Suprapubic skin (tissue), 4 donors: ENCODE data around the gene EMID1. TPM values are rescaled to one million over a fixed set of nuclear protein-coding genes. Genes with fewer than 3 reads are reported as not detected.
"Not testable (repeated sequence)": the region's sequence is repeated elsewhere in the genome, so short reads cannot be mapped to it uniquely, and the experiment has no call there.

Source experiments
- DNase-seq, 2 donors: peaks; one replicate each; pipeline ENCODE4 v3.0.0-alpha.2; 2019; ENCODE audit warnings: low spot score in 2 of 2
- H3K27ac ChIP-seq: fragments of 200-600 bp; sonication (generic); one replicate; pipeline ENCODE4 v1.5.1; 2019
- H3K27me3 ChIP-seq: fragments of 200-600 bp; sonication (generic); one replicate; pipeline ENCODE4 v1.5.1; 2019
- H3K36me3 ChIP-seq: fragments of 200-600 bp; sonication (generic); one replicate; pipeline ENCODE4 v1.5.1; 2019
- H3K4me1 ChIP-seq: fragments of 200-600 bp; sonication (generic); one replicate; pipeline ENCODE4 v1.5.1; 2019
- H3K4me3 ChIP-seq: fragments of 200-600 bp; sonication (generic); one replicate; pipeline ENCODE4 v1.5.1; 2019; ENCODE audit warnings: mild to moderate bottlenecking
- H3K9me3 ChIP-seq: fragments of 200-600 bp; sonication (generic); one replicate; pipeline ENCODE4 v1.5.1; 2019
- EP300 ChIP-seq: sonication (generic); formaldehyde crosslinking; IDR thresholded peaks from one replicate; pipeline ENCODE4 v1.6.1; 2017; ENCODE audit warnings: antibody characterized with exemption
- POLR2A ChIP-seq, 2 donors: fragments of 450-650 bp; IDR thresholded peaks; one replicate each; pipeline ENCODE4 v1.6.1; 2017; ENCODE audit warnings: antibody characterized with exemption in 2 of 2, mild to moderate bottlenecking in 2 of 2, moderate library complexity in 2 of 2
- POLR2AphosphoS5 ChIP-seq, 3 donors: sonication (generic); formaldehyde crosslinking; IDR thresholded peaks; one replicate each; pipeline ENCODE4 v1.6.1; 2017; ENCODE audit warnings: antibody characterized with exemption in 3 of 3
- WGBS: methylation state at CpG from one replicate; pipeline ENCODE4 v1.1.5; 2018; 5-methylcytosine and 5-hydroxymethylcytosine counted together
- total RNA-seq, 4 donors: library from RNA; depleted of rRNA; stranded (reverse); fragments of >200 nt; gene quantifications; one replicate each; pipeline ENCODE4 v1.1.0, GENCODE V29; 2016
- TF ChIP-seq, protein P1 (sequence below), 2 donors: fragments of 200-600 bp in 1 of 2; fragments of 450-650 bp in 1 of 2; sonication (generic) in 1 of 2; IDR thresholded peaks; one replicate each; pipeline ENCODE4 v1.5.1; 2016 to 2019; ENCODE audit warnings: antibody characterized with exemption in 2 of 2, mild to moderate bottlenecking in 1 of 2, moderate library complexity in 1 of 2

Gene EMID1
- total RNA-seq, 4 donors from 2014 or later, result 1.6 to 7.4 (median 2.9) TPM

DNA sequence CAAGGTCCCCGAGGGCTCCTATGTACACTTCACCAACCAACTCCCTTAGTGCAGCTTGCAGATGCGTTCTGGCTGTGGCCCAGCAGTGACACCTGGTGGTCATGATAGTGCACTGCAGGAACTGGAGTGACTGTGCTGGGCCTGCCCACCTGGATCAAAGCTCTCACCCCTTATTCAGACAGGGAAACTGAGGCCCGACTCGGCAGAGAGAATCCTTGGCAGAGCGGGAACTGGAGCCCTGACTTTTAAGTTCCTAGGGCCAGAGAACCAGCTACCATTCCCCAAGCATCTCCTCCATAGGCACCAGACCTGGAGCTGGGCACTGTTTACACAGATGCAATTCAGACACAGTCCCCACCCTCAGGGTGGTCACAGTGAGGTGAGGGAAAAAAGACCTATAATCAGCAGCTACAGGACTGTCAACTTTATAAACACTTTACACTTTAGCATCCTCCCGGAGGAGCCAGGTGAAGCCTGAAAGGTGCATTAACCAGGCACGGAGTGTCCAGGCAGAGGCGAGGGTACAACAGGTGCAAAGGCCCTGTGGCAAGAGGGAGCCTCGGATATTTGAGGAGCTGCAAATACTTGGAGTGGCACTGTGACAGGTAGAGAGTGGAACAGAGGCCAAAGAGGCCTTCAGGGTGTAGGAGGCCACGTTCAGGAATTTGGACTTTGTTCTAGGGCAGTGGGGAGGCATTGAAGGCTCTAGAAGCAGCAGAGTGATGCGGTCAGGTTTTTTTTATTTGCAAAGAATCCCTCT lies 40.1 kb downstream of the EMID1 start:
- no peaks in the 10 kb centered on the region for H3K9me3 ChIP-seq
- 59% methylated on average over 8 of the region's 11 CpGs for WGBS
- H3K27ac ChIP-seq, result no peak overlapping the region
- H3K4me1 ChIP-seq, result no peaks in the 10 kb centered on the region
- H3K27me3 ChIP-seq, result no peaks in the 10 kb centered on the region
- H3K4me3 ChIP-seq, result no peak overlapping the region
- no peak for DNase-seq
- TF ChIP-seq EP300 (no peak), POLR2A (IDR thresholded peaks at IDR 0.05) (no peak), POLR2AphosphoS5 (IDR thresholded peaks at IDR 0.05) (no peak)
- TF ChIP-seq, protein P1, sequence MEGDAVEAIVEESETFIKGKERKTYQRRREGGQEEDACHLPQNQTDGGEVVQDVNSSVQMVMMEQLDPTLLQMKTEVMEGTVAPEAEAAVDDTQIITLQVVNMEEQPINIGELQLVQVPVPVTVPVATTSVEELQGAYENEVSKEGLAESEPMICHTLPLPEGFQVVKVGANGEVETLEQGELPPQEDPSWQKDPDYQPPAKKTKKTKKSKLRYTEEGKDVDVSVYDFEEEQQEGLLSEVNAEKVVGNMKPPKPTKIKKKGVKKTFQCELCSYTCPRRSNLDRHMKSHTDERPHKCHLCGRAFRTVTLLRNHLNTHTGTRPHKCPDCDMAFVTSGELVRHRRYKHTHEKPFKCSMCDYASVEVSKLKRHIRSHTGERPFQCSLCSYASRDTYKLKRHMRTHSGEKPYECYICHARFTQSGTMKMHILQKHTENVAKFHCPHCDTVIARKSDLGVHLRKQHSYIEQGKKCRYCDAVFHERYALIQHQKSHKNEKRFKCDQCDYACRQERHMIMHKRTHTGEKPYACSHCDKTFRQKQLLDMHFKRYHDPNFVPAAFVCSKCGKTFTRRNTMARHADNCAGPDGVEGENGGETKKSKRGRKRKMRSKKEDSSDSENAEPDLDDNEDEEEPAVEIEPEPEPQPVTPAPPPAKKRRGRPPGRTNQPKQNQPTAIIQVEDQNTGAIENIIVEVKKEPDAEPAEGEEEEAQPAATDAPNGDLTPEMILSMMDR (IDR thresholded peaks at IDR 0.05), result peak; percentile 93 to 97
- H3K36me3 ChIP-seq, result no peaks in the 10 kb centered on the region

DNA sequence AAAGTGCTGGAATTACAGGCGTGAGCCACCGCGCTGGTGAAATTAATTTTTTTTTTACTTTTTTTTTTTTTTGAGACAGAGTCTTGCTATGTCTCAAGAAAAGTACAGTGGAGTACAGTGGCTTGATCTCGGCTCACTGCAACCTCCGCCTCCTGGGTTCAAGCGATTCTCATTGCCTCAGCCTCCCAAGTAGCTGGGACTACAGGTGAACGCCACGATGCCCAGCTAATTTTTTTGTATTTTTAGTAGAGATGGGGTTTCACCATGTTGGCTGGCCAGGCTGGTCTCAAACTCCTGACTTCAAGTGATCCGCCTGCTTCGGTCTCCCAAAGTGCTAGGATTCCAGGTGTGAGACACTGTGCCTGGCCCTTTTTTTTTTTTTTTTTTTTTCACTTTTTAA lies 42.2 kb downstream of the EMID1 start:
- H3K36me3 ChIP-seq, DNase-seq: not testable (repeated sequence)
- 94% methylated on average over 10 of the region's 10 CpGs for whole genome bisulfite sequencing

DNA sequence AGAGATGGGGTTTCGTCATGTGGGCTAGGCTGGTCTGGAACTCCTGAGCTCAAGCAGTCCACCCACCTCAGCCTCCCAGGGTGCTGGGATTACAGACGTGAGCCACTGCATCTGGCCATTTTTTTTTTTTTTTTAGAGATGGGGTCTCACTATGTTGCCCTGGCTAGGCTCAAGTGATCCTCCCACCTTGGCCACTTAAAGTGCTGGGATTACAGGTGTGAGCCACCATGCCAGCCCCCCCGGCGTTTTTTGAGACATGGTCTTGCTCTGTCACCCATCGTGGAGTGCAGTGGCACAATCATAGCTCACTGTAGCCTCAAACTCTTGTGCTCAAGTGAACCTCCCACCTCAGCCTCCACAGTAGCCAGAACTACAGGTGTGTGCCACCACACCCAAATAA lies 45.6 kb downstream of the EMID1 start:
- TF ChIP-seq, protein P1 (IDR thresholded peaks at IDR 0.05), result no peak
- TF ChIP-seq POLR2AphosphoS5 (IDR thresholded peaks at IDR 0.05) (no peak), POLR2A (IDR thresholded peaks at IDR 0.05) (no peak), EP300 (no peak)
- no peak for DNase-seq
- Histone ChIP-seq H3K36me3 (no peaks in the 10 kb centered on the region), H3K9me3 (no peaks in the 10 kb centered on the region), H3K27me3 (no peaks in the 10 kb centered on the region), H3K27ac (no peak overlapping the region), H3K4me1 (no peaks in the 10 kb centered on the region), H3K4me3 (no peak overlapping the region)
- 97% methylated on average over 5 of the region's 5 CpGs for whole genome bisulfite sequencing

More for the DNA sequence above, 42.2 kb downstream of the EMID1 start:
- not testable (repeated sequence) for H3K9me3 ChIP-seq, H3K4me3 ChIP-seq, H3K4me1 ChIP-seq, H3K27me3 ChIP-seq, H3K27ac ChIP-seq

DNA sequence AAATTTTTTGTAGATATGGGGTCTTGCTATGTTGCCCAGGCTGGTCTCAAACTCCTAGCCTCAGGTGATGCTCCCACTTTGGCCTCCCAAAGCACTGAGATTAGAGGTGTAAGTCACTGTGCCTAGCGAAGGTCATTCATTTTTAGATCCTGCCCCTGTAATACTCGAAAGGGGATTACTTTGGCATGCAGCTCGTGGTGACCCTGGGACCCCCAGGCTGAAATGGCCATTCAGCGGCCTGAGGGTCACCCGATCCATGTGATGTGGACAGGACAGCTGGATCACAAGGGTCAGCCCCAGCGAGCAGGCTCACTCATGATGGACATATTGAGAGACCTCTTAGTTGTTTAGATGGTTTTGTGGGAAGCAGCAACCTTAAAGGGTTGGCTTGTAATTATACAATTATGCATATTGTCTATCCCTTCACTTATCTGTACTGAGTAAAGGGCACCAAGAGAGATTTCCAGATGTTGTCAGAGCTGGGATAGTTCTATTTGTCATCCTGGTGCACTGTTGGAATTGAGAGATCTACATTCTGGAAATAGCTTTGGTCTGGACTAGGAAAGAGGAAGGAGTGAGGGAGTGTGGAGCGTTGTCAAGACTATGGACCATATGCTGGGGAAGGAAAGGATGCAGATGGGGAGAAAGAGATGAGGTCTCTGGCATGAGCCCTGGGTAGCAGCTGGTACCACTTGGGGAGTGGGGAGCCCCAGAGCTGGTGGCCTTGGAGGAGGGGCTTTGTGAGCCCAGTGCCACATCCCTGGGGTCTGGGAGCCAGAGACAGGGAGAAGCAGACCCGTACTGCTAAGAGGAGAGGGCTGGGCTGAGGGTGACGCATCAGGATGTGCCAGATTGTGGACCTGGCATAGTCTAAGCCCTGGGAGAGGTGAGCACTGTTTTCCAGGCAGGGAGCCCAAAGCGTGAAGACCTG lies 46.5 kb downstream of the EMID1 start:
- 85% methylated on average over 7 of the region's 10 CpGs for WGBS
- DNase-seq, result peak in 1 of 2 donors; percentile 40
- Histone ChIP-seq H3K36me3 (no peaks in the 10 kb centered on the region), H3K27ac (no peak overlapping the region), H3K9me3 (no peaks in the 10 kb centered on the region), H3K4me1 (no peaks in the 10 kb centered on the region), H3K27me3 (no peaks in the 10 kb centered on the region), H3K4me3 (no peak overlapping the region)
- TF ChIP-seq, protein P1 (IDR thresholded peaks at IDR 0.05), result no peak
- TF ChIP-seq POLR2AphosphoS5 (IDR thresholded peaks at IDR 0.05), result no peak
- no peak for TF ChIP-seq EP300
- no peak for TF ChIP-seq POLR2A (IDR thresholded peaks at IDR 0.05)

DNA sequence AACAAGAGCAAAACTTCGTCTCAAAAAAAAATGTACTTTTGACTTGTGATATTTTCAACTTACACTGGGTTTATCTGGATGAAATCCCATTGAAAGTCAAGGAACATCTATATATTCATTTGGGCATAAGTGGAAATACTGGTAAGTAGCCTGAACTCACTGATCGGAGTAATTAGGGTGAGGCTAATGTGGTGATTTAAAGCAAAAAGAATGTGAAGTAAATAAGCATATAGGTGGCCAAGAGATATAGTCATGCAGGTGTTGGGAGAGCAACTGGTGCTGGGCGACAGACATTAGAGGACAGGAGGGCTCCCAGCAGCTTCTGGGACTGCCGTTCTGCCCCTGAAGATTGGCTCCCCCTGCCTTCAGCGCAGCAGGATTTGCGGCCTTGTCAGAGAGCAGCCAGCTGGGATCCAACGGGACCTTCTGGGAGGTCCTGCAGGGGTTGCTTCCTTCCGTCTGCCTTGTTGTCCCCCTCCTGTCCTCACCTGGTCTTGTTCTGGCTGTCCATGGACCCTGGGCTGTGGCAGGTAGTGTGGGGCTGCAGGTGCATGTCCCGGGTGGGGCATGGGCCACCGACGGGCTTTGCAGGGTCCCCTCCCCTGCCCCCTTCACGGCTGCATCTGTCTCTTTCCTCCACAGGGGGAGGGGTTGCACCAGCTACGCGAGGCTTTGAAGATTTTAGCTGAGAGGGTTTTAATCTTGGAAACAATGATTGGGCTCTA lies 48.0 kb downstream of the EMID1 start:
- H3K4me1 ChIP-seq, result no peaks in the 10 kb centered on the region
- no peak overlapping the region for H3K4me3 ChIP-seq
- no peak overlapping the region for H3K27ac ChIP-seq
- H3K9me3 ChIP-seq, result no peaks in the 10 kb centered on the region
- 79% methylated on average over 8 of the region's 14 CpGs for WGBS
- no peak for DNase-seq
- no peaks in the 10 kb centered on the region for H3K36me3 ChIP-seq
- no peaks in the 10 kb centered on the region for H3K27me3 ChIP-seq
- TF ChIP-seq POLR2AphosphoS5 (IDR thresholded peaks at IDR 0.05), result no peak
- TF ChIP-seq EP300, result no peak
- TF ChIP-seq, protein P1 (IDR thresholded peaks at IDR 0.05), result no peak
- TF ChIP-seq POLR2A (IDR thresholded peaks at IDR 0.05), result no peak
